ENCODE results near the gene P2RY8.
"Not testable (repeated sequence)": the region's sequence is repeated elsewhere in the genome, so short reads cannot be mapped to it uniquely, and the experiment has no call there.

The P2RY8 gene

DNA sequence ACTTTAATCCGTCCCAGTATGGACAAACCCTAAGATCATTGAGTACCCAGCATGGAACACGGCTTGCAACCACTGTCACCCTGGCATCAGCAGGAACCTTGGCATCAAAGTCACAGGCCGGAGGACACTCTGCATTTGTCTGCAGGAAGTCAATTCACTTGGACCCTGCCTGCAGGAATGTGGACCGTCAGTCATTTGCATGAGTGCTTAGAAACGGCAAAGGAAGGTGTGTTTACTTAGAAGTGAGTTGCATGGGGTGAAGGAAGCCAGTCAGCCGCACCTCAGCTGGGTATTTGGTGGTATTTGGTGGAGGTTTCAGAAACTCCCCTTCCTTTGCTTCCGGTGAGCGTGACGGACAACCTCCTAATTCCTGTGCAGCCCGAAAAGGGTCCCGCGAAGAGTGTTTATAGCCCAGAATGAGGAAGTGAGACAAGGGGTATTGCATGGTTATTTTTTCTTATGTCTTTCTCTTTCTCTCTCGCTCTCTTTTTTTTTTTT is 15.5 kb downstream of the P2RY8 start:
- in situ Hi-C loops (cut with MboI; ENCODE audit: low sequenced_read_pairs): no loop called here

DNA sequence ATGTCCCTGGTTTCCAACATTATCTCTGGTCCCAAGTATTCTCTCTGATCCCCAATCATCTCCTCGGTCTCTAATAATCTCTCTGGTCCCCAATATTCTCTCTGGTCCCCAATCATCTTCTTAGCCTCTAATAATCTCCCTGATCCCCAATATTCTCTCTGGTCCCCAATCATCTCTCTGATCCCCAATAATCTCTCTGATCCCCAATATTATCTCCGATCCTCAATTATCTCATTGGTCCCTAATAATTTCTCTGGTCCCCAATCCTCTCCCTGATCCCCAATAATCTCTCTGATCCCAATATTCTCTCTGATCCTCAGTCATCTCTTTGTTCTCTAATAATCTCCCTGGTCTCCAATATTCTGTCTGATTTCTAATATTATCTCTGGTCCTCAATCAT is 16.6 kb downstream of the P2RY8 start:
- in situ Hi-C loops (cut with MboI; ENCODE audit: low sequenced_read_pairs): no loop called here

DNA sequence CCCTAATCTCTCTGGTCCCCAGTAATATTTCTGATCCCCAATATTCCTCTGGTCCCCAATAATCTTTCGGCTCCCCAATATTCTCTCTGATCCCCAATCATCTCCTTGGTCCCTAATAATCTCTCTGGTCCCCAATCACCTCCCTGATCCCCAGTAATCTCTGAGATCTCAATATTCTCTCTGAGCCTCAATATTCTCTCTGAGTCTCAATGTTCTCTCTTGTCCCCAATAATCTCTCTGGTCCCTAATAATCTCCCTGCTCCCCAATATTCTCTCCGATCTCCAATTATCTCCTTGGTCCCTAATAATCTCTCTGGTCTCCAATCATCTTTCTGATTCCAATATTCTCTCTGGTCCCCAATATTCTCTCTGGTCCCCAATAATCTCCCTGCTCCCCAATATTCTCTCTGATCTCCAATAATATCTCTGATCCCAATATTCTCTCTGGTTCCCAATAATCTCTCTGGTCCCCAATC is 17.9 kb downstream of the P2RY8 start:
- in situ Hi-C loops (cut with MboI; ENCODE audit: low sequenced_read_pairs): no loop called here

DNA sequence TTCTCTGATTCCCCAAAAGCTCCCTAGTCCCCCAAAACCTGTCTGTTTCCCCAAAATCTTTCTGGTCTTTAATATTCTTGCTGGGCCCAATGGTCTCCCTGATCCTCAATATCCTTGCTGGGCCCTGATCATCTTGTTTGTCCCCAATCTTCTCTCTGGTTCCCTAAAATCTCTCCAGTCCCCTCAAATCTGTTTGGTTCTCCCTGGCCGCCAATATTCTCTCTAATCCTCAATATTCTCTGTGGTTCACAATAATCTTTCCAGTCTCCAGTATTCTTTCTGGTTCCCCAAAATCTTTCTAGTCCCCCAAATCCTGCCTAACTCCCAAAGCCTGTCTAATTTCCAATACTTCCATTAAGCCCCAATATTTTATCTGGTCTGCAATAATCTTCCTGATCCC is 18.5 kb downstream of the P2RY8 start:
- in situ Hi-C loops (cut with MboI; ENCODE audit: low sequenced_read_pairs): no loop called here

DNA sequence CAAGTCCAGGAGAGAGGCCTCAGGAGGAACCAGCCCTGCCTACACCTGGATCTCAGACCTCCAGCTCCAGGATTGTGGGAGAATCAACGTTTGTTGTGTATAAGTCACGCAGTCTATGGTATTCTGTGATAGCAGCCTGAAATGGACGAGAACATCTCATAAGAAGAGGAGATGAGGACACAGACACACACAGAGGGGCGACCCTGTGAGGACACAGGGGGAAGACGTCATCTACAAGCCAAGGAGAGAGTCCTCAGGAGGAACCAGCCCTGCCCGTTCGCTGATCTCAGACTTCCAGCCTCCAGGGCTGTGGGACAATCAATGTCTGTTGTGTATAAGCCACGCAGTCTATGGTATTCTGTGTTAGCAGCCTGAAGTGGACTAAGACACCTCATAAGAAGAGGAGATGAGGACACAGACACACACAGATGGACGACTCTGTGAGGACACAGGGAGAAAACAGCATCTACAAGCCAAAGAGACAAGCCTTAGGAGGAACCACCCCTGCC is 20.3 kb downstream of the P2RY8 start:
- in situ Hi-C loops (cut with MboI; ENCODE audit: low sequenced_read_pairs): no loop called here

DNA sequence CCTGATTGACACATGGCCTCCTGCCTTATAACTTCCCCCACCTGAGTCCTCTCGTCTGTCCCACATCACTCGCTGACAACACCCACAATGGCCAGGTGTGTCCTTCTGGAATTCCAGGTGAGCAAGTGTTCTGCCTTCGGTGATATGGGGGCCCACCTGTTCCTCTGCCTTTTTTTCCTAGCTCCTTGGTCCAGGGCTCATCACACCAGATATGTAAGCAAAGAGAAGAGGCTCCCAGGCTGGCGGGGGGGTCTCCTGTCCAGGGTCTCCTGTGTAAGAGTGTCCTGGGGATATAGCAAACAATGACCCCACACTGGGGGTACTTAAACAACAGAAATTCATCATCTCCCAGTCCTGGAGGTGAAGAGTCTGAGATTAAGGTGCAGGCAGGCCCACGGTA is 25.2 kb downstream of the P2RY8 start:
- in situ Hi-C loops (cut with MboI; ENCODE audit: low sequenced_read_pairs): no loop called here

DNA sequence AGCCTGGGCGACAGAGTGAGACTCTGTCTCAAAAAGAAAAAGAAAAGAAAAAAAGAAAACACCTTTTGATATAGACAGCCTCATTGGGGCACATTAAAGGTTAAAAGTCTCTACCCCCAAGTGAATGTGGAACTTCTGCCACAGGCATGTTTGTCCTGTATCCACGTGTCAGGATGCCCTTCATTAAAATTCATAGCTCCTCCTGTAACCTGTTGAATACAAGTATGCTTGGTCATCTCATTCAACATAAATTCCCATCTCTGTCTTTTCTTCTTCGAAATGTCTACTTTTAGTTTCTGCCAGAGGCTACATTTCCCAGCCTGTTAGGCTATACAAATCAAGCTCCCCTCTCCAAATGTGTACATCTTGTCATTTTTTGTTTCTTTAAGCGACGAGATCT is 25.8 kb downstream of the P2RY8 start:
- in situ Hi-C loops (cut with MboI; ENCODE audit: low sequenced_read_pairs): no loop called here

DNA sequence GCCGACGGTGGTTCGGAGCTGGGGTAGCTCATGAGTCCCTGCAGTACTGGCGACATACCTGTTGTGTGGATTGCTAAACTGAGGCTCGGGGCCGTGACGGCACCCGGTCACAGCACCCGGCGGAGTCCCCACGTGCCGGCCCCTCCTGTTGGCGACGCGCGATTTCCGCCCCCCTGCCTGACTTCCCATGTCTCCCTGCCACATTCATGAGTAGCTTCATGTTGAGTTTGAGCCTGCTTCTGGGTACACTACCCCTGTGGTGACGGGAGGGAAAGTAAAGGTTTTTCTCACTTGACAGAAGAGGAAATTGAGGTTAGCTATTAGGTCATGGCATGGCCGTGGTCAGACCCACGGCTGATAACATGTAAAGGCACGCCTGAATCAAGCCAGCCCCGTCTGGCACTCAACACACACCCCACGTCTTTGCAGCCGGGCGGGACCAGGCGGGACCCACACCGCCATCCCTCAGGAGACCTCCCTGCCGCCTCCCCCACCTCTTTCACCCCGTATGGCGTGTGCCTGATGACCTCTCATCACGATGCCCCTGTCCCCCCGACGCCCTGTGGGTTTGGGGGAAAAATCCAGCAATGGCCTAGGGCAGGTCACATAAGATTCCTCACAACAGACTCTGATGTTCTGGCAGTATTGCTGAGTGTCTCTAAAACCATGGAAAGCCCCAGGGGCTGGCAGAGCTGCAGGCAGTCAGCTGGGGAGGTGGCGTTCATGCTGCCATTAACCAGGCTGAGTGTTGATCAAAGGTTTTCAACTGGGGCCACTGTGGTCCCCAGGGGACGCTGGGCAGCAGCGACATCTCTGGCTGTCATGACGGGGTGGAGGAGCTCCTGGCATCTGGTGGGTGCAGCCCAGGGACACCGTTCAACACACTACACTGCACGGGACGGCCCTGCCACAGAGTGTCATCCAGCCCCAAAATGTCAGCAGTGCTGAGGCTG is 29.2 kb downstream of the P2RY8 start:
- in situ Hi-C loops (cut with MboI; ENCODE audit: low sequenced_read_pairs): no loop called here

DNA sequence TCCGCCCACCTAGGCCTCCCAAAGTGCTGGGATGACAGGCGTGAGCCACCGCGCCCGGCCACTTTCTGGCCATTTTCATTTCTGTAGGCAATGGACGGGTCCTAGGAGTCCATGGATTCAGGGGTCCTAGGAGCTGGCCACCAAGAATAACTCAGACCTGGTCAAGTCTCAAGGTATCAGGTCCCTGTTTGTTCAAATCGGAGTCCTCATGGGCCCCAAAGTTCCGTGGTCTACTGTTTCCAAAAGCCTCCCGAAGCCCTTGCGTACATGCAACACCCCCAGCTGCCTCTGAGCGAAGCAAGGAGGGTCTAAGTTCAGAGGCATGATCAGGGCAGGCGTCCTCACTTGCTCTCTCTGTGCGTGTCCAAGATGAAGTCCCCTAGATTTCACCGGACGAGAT is 30.1 kb downstream of the P2RY8 start:
- in situ Hi-C loops (cut with MboI; ENCODE audit: low sequenced_read_pairs): no loop called here

DNA sequence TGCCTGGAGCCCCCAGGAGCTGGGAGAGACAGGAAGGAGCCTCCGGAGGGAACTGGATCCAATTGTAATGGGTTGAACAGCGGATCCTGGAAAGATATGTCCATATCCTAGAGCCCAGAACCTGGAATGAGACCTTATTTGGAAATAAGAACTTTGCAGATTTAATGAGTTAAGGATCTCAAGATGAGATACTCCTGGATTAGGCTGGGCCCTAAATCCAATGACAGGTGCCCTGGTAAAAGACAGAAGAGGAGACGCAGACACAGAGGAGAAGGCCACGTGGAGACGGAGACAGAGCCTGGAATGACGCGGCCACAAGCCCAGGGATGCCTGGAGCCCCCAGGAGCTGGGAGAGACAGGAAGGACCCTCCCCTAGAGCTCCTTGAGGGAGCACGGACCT is 34.1 kb downstream of the P2RY8 start:
- in situ Hi-C loops (cut with MboI; ENCODE audit: low sequenced_read_pairs): no loop called here

DNA sequence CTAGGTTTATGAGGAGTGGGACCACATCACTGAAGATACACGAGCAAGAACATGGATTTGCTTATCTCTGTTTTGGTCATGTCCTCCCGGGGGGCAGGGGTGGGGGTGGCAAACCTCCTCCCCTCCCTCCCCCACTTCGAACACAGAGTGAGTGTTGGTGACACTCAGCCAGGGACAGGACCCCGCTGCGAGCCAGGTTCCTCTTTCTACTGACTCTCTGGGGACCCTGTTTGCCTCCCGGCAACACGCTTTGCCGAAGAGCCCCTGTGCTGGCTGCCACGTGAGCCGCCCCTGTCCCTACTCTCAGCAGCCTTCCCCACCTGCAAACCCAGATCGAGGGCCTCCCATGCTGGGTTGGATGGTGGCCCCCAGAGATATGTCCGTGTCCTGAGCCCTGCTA is 34.7 kb downstream of the P2RY8 start:
- in situ Hi-C loops (cut with MboI; ENCODE audit: low sequenced_read_pairs): no loop called here

DNA sequence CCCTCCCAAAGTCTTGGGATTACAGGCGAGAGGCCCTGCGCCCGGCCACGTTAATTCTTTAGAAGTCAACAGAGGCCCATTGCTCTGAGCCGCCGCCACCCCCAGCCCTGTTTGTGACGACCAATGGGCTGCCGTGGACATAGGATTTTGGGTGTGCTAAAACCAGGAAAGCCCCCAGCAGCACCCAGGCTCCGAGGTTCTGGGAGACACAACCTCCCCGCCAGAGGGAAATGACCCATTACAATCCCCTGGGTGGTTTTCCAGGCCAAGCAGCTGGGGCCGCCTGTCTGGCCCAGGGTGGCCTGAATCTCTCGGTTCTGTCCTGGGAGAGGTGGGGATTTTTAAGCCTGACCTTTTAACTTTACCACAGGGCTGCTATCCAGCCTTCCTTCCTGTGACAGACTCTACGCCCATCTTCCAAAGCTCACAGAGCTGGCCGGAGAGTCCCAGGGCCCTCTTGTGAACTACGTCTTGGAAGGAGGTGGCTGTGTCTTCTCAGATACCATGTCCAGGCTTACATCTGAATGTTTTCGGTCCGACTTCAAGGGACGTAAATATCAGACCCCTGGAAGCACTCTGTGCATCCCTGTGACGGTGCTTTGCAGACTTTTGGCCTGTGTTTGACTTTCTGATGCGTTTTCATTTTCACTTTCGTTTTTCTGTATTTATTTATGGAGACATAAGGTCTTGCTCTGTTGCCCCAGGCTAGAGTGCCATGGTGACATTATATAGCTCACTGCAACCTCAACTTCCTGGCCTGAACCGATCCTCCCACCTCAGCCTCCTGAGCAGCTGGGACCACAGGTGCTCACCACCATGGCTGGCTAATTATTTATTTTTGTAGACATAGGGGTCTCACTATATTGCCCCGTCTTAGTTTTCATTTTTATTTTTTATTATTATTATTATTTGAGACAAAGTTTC is 36.0 kb downstream of the P2RY8 start:
- in situ Hi-C loops (cut with MboI; ENCODE audit: low sequenced_read_pairs): no loop called here

DNA sequence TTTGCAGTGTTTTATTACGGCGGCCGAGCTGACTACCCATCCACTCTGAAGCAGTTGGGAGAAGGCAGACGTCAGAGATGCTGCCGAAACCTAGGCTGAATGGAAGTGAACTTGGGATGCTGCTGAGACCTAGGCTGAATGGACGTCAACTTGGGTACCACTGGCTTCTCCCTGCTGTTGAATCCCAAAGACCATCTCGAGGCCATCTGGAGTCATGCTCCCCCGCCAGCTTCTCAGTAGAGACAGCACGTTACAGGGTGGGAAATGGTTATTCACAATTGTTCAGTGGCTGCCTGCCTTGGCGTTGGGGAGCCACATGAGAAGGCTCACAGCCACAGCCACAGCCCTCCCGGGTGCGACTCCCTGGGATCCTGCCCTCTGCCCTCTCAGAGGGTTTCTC is 40.9 kb downstream of the P2RY8 start:
- in situ Hi-C loops (cut with MboI; ENCODE audit: low sequenced_read_pairs): no loop called here

DNA sequence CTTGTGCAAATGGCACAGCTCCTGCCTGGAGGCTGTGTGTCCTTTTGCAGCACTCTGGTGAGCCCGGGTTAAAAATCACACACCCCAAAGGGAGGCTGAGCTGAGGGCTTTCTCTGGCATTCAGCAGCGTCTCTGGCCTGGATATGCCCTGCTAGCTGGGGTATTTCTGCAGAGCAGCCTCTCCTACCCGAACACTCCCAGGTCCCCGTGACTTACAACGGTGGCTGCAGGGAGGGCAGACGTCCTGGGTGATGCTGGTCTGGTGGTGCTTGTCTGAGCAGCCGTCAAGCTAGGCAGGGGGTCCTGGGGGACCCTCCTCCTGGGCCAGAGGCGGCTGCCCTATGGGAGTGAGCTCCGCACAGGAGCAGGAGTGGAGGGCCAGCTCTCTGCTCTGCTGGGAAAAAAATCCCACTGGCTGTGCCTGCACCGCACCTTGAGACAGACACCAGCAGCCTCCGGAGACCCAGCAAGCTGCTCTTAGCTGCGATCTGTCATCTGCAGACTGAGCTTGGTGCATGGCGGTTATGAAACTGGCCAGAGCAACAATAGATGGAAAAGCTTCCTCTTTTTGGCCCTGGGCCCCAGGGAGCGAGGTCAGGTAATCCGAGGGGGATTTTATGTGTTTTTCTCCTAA is 43.0 kb downstream of the P2RY8 start:
- in situ Hi-C loops (cut with MboI; ENCODE audit: low sequenced_read_pairs): no loop called here

DNA sequence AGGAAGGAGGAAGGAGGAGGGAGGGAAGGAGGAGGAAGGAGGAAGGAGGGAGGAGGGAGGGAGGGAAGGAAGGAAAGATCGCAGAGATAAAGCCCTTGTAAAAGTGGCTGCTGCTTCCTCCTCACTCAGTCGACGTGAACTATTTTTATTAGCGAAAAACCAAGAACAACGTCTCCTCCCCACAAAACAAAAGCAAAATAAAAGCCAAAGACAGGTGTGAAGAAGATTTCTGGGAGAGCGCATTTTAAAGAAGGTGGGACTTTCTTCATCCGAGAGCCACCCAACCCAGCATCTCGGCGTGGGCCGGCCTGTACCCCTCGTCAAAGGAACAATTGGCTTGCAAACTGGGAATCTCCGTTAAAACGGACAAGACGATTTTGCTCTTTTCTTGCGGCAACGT is 43.6 kb downstream of the P2RY8 start:
- in situ Hi-C loops (cut with MboI; ENCODE audit: low sequenced_read_pairs): no loop called here

DNA sequence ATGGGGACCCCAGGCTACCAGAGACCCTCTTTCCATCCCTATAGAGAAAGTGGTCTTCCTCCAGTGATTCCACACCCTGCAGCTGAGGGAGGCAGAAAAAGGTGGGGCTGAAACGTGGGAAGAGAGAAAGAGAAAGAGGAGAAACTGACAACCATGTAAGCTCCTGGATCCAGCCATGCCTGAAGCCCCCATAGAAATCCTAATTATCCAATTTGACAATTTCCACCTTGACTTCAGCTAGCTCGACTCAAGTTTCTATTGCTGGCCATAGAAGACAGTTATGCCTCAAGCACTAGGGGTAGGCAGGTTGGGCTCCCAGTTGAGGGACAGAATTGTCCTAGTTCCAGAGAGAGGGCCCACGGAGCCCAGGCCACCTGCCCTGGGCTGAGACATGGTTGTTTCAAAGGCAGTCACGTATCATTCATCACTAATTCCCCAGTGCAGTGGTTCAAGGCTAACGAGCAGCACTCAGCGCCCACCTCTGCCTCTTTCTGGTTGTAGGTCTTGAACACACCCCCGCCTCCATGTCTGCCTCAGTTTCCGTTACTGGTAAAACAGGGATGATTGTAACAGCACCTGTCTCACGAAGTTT is 44.5 kb downstream of the P2RY8 start:
- in situ Hi-C loops (cut with MboI; ENCODE audit: low sequenced_read_pairs): no loop called here

DNA sequence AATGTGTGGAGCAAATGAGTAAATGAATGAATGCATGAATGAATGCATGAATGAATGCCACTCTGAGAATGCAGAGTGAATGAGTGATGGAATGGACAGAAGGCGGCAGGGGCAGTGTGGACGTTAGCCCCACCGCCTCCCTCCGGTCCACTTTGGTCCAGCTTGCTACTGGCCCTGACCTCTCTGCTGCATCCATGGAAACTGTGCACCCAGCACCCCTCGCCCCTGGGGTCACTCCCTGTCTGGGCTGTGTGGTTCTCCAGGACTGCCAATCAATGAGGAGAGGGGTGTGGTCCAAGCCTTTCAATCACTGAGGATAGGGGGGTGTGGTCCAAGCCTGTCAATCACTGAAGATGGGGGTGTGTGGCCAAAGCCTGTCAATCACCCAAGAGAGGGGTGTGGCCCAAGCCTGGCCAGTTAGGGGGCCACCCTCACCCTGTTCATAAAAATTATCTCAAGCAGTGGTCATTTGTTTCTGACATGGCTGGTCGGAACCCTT is 45.1 kb downstream of the P2RY8 start:
- in situ Hi-C loops (cut with MboI; ENCODE audit: low sequenced_read_pairs): no loop called here

DNA sequence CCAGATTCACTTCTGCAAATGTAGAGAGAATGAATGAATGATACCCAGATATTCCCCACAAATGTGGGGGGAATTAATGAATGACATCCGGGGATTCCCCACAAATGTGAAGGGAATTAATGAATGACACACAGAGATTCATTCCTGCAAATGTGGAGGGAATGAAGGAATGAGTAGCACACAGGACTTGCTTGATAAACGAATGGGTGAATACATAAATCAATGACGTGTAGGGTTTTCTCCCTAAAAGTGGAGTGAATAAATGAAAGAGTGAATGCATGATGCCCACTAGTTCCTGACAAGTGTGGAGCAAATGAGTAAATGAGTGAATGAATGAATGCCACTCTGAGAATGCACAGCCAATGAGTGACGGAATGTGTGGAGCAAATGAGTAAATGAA is 45.7 kb downstream of the P2RY8 start:
- in situ Hi-C loops (cut with MboI; ENCODE audit: low sequenced_read_pairs): not testable (repeated sequence)

DNA sequence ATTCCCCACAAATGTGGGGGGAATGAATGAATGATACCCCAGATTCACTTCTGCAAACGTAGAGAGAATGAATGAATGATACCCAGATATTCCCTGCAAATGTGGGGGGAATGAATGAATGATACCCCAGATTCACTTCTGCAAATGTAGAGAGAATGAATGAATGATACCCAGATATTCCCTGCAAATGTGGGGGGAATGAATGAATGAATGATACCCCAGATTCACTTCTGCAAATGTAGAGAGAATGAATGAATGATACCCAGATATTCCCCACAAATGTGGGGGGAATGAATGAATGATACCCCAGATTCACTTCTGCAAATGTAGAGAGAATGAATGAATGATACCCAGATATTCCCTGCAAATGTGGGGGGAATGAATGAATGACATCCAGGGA is 46.3 kb downstream of the P2RY8 start:
- in situ Hi-C loops (cut with MboI; ENCODE audit: low sequenced_read_pairs): not testable (repeated sequence)

DNA sequence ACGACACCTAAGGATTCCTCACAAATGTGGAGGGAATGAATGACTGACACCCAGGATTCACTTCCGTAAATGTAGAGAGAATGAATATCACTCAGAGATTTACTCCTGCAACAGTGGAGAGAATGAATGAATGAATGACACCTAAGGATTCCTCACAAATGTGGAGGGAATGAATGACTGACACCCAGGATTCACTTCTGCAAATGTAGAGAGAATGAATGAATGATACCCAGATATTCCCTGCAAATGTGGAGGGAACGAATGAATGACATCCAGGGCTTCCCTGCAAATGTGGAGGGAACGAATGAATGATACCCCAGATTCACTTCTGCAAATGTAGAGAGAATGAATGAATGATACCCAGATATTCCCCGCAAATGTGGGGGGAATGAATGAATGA is 47.6 kb downstream of the P2RY8 start:
- in situ Hi-C loops (cut with MboI; ENCODE audit: low sequenced_read_pairs): not testable (repeated sequence)
